Activated CD4-positive, alpha-beta T cell treated with anti-CD3 and anti-CD28 coated beads, Interleukin-2, amount 50 U/mL, for 4 hours (primary cell): ENCODE measurements around the gene AMT.
A peak's percentile ranks its signal among the peaks of the same experiment; 100 is the strongest.

Experiments
- DNase-seq, 2 experiments: peaks; one replicate each; pipeline ENCODE4 v3.0.0-alpha.2; 2020

Gene AMT

DNA sequence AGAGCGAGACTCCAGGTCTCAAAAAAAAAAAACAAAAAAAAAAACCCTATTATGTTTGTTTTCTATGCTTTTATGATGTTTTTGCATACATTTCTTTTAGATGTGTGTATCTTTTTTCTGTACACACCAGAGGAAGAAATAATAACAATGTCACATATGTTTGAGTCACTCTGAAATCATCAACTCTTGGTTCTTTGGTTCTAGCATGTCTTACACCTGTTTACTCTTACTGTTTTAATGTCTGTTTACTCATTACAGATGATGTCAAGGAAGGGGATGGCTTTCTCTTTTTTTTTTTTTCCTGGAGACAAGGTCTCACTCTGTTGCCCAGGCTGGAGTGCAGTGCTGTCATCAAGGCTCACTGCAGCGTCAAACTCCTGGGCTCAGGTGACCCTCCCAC is 34.6 kb downstream of the AMT start:
- DNase-seq, result no peak

- DNase-seq, result no peak
Measured at GRCh38 chr3:49386056-49386756, 36.1 kb downstream of the AMT start.

DNA sequence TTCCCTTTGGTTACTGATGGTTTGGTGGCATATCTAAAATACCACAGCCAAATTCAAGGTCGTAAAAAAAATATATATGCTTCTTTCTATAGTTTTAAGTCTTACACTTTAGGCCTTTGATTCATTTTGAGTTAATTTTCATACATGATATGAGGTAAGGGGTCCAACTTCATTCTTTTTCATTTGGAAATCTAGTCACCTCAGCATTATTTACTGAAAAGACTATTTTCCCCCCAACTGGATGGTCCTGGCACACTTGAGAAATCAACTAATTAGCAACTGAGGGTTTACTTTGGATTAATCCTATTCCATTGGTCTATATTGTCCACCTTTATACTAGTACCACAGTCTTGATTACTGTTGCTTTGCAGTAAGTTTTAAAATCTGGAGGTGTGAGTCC is 36.7 kb downstream of the AMT start:
- DNase-seq, result no peak

DNA sequence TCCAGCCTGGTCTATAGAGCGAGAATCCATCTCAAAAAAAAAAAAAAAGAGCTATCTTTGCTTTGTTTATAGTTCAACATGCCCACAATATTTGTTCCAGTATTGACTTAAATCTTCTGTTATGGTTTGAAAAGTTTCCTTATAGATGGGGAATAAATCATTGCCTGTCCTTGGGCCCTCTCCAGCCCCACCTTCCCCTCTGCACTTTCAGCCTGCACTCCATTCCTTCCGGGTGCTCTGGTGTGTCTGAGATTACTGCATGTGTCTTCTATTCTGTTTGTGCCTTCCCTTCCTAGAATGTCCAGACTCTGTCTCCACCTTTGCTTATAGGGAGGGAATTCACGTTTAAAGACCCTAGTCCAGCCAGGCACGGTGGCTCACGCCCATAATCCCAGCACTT is 38.9 kb downstream of the AMT start:
- DNase-seq, result no peak

- no peak for DNase-seq
Measured at GRCh38 chr3:49378249-49378895, 43.9 kb downstream of the AMT start.

DNA sequence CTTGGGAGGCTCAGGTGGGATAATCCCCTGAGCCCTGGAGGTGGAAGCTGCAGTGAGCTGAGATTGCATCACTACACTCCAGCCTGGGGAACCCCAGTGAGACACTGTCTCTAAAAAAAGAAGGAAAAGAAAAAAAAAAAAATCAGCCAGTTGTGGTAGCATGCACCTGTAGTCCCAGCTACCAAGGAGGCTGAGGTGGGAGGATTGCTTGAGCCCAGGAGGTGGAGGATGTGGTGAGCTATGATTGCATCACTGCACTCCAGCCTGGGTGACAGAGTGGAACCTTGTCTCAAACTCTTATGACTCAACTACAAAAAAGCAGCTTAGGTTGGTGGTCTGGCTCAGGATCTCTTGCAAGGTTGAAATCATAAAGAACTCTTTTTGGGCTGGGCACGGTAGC is 44.8 kb downstream of the AMT start:
- DNase-seq, result peak; percentile 47 to 51

- no peak for DNase-seq
Measured at GRCh38 chr3:49371946-49372345, 50.3 kb downstream of the AMT start.

GRCh38 chr3:49370585-49371290 is 51.5 kb downstream of the AMT start:
- no peak for DNase-seq
